ENCODE data around the gene DCDC1. TPM values are rescaled to one million over a fixed set of nuclear protein-coding genes. Genes with fewer than 3 reads are reported as not detected.

The DCDC1 gene
- total RNA-seq, 1 donor from 2014 or later, result 0.21 TPM

DNA sequence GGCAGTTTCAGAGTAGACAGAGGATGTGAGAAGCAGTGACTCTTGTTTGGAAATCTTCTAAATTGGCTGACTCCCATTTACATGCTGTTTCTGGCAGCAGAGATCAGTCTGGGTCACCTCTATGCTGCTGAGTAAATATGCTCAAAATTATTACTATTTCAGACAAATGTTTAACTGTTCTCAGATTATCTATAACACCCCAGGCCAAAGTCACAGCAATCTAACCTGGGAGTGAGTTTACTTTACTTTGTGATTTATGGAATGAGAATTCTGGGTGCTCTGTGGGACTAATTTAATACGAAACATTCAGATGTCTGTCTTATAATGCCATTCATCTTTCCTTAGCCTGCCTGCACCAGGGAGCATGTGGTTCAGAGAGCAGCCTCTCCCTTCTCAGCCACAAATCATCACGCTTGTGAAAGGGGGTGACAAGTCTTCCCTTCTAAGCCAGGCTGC lies 500.9 kb downstream of the DCDC1 start:
- DNase-seq (ENCODE audit: low read depth), result no peak
- no peaks in the 10 kb centered on the region for H3K27me3 ChIP-seq (ENCODE audit: control insufficient read depth, insufficient read depth, low read length)
- H3K4me3 ChIP-seq (ENCODE audit: low read depth, low read length), result no peak overlapping the region
- no peaks in the 10 kb centered on the region for H3K36me3 ChIP-seq (ENCODE audit: control insufficient read depth, insufficient read depth, low read length)
- TF ChIP-seq, protein P1, sequence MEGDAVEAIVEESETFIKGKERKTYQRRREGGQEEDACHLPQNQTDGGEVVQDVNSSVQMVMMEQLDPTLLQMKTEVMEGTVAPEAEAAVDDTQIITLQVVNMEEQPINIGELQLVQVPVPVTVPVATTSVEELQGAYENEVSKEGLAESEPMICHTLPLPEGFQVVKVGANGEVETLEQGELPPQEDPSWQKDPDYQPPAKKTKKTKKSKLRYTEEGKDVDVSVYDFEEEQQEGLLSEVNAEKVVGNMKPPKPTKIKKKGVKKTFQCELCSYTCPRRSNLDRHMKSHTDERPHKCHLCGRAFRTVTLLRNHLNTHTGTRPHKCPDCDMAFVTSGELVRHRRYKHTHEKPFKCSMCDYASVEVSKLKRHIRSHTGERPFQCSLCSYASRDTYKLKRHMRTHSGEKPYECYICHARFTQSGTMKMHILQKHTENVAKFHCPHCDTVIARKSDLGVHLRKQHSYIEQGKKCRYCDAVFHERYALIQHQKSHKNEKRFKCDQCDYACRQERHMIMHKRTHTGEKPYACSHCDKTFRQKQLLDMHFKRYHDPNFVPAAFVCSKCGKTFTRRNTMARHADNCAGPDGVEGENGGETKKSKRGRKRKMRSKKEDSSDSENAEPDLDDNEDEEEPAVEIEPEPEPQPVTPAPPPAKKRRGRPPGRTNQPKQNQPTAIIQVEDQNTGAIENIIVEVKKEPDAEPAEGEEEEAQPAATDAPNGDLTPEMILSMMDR (IDR thresholded peaks at IDR 0.05; ENCODE audit: insufficient read depth, low read length, poor library complexity, severe bottlenecking), result no peak

GRCh38 chr11:30863209-30863608 lies 506.3 kb downstream of the DCDC1 start:
- Histone ChIP-seq H3K36me3 (ENCODE audit: control insufficient read depth, insufficient read depth, low read length) (no peaks in the 10 kb centered on the region), H3K4me3 (ENCODE audit: low read depth, low read length) (no peak overlapping the region), H3K27me3 (ENCODE audit: control insufficient read depth, insufficient read depth, low read length) (no peaks in the 10 kb centered on the region)
- TF ChIP-seq, protein P1 (IDR thresholded peaks at IDR 0.05; ENCODE audit: insufficient read depth, low read length, poor library complexity, severe bottlenecking), result no peak
- no peak for DNase-seq (ENCODE audit: low read depth)

DNA sequence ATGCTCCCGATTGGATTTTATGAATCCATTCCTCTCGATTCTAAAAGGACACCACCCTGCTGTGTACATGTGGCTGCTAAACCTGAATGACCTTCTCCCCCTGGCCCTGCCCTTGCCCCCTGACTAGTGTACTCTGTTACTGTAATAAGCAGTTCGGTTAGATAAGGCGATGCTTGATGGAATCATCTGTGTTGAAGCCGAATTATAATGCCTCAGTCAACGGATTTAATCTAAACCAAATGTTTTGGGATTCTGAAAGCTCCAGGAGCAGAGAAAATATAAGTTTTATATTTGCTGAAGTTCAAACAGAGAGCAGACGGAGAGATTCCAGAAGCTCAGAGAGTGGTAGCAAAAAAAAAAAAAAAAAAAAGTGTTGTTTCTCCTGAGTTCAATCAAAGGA lies 508.0 kb downstream of the DCDC1 start:
- TF ChIP-seq, protein P1 (IDR thresholded peaks at IDR 0.05; ENCODE audit: insufficient read depth, low read length, poor library complexity, severe bottlenecking), result no peak
- no peaks in the 10 kb centered on the region for H3K27me3 ChIP-seq (ENCODE audit: control insufficient read depth, insufficient read depth, low read length)
- H3K4me3 ChIP-seq (ENCODE audit: low read depth, low read length), result no peak overlapping the region
- H3K36me3 ChIP-seq (ENCODE audit: control insufficient read depth, insufficient read depth, low read length), result no peaks in the 10 kb centered on the region
- no peak for DNase-seq (ENCODE audit: low read depth)

DNA sequence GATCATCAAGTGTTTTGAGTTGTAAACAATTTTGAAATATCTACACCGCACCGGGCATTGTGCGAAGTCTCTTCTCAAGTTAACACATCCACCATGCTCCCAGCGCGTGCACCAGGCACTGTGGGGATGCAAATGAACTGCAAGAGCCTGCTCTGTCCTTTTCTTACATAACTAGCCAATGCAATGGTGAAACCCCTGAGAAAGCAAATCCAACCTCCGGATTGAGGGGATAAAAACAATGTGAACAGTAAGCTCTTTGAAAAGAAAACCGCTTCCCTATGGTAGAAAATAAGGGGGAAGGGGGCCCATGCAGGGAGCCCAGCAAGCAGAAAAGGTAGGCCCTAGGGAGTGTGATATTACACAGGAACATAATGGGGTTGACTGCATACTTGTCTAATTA lies 508.5 kb downstream of the DCDC1 start:
- Histone ChIP-seq H3K36me3 (ENCODE audit: control insufficient read depth, insufficient read depth, low read length) (no peaks in the 10 kb centered on the region), H3K27me3 (ENCODE audit: control insufficient read depth, insufficient read depth, low read length) (no peaks in the 10 kb centered on the region), H3K4me3 (ENCODE audit: low read depth, low read length) (no peak overlapping the region)
- TF ChIP-seq, protein P1 (IDR thresholded peaks at IDR 0.05; ENCODE audit: insufficient read depth, low read length, poor library complexity, severe bottlenecking), result no peak
- no peak for DNase-seq (ENCODE audit: low read depth)

DNA sequence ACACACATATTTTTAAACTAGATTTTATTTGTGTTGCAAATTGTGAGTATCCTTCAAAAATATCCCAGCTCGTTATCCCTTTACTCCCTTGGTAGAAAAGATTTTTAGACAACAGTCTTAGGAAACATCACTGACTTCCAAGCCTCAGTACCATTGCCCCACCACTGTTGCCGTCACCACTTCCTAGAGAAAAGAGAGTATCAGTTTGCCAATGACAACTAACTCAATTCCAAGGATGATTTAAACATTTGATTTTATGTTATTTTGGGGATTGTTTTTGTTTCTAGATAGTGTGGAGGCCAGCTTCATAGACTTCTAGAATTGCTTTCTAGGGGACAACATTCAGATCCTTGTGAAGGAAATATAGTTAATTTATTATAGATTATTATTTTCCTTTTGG lies 509.4 kb downstream of the DCDC1 start:
- TF ChIP-seq, protein P1 (IDR thresholded peaks at IDR 0.05; ENCODE audit: insufficient read depth, low read length, poor library complexity, severe bottlenecking), result no peak
- Histone ChIP-seq H3K36me3 (ENCODE audit: control insufficient read depth, insufficient read depth, low read length) (no peaks in the 10 kb centered on the region), H3K4me3 (ENCODE audit: low read depth, low read length) (no peak overlapping the region), H3K27me3 (ENCODE audit: control insufficient read depth, insufficient read depth, low read length) (no peaks in the 10 kb centered on the region)
- no peak for DNase-seq (ENCODE audit: low read depth)

DNA sequence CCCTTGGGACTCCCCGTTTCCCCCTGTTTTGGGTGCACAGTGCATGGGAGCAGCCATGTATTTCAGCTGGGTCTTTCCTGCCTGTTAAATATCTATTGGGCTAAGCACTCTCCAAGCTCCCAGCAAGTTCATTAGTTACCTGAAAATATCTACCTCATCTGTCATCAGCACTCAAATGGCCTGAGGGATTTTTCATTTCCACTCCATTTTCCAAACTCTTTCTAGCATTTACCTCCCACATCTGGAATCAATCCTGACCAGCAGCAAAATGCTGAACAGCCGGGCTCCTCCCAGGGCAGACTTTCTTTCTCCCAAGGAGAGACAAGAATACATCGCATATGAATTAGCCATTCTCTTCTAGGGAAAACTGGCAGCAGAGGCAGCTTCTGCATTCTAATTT lies 509.9 kb downstream of the DCDC1 start:
- no peaks in the 10 kb centered on the region for H3K36me3 ChIP-seq (ENCODE audit: control insufficient read depth, insufficient read depth, low read length)
- TF ChIP-seq, protein P1 (IDR thresholded peaks at IDR 0.05; ENCODE audit: insufficient read depth, low read length, poor library complexity, severe bottlenecking), result no peak
- H3K4me3 ChIP-seq (ENCODE audit: low read depth, low read length), result no peak overlapping the region
- H3K27me3 ChIP-seq (ENCODE audit: control insufficient read depth, insufficient read depth, low read length), result no peaks in the 10 kb centered on the region
- DNase-seq (ENCODE audit: low read depth), result no peak
